Right forelimb (tissue), 1 donor: ENCODE data around the gene ALPK1.
"Not testable (repeated sequence)": the region's sequence is repeated elsewhere in the genome, so short reads cannot be mapped to it uniquely, and the experiment has no call there.

Experiments used
- DNase-seq: peaks from one replicate; pipeline ENCODE4 v3.0.0-alpha.2; 2018

The ALPK1 gene

GRCh38 chr4:112472318-112472717 lies 175.1 kb downstream of the ALPK1 start:
- DNase-seq: no peak

GRCh38 chr4:112473985-112474384 lies 176.8 kb downstream of the ALPK1 start:
- DNase-seq: no peak

- no peak for DNase-seq
Measured at GRCh38 chr4:112485930-112486329, 188.8 kb downstream of the ALPK1 start.

DNA sequence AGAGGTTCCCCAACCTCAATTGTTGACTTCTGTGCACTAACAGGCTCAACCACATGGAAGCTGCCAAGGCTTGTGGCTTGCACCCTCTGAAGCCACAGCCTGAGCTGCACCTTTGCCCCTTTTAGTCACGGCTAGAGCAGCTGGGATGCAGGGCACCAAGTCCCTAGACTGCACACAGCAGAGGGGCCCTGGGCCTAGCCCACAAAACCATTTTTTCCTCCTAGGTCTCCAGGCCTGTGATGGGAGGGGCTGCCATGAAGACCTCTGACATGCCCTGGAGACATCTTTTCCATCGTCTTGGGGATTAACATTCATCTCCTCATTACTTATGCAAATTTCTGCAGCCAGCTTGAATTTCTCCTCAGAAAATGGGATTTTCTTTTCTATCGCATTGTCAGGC lies 193.6 kb downstream of the ALPK1 start:
- not testable (repeated sequence) for DNase-seq
